ENCODE data around the gene NMBR. TPM values are rescaled to one million over a fixed set of nuclear protein-coding genes. Genes with fewer than 3 reads are reported as not detected.

NMBR gene
- total RNA-seq, 1 experiment from 2014 or later: not detected

- Histone ChIP-seq H3K79me1 (ENCODE audit: insufficient read depth, low read depth, low read length, poor library complexity, severe bottlenecking) (no peaks in the 10 kb centered on the region), H4K91ac (ENCODE audit: insufficient read length, low read depth, low read length) (no peak overlapping the region), H3K18ac (ENCODE audit: insufficient read length, low read depth, low read length) (no peak overlapping the region), H3K4me2 (ENCODE audit: insufficient read depth, insufficient read length, low read length) (no peak overlapping the region), H3K23ac (ENCODE audit: insufficient read length, low read depth, low read length) (no peak overlapping the region), H2BK15ac (ENCODE audit: low read depth, low read length) (no peak overlapping the region), H2AFZ (ENCODE audit: low read length) (no peak overlapping the region), H3T11ph (ENCODE audit: low read length) (no peak overlapping the region), H3K23me2 (ENCODE audit: insufficient read length, low read depth, low read length, poor library complexity, severe bottlenecking) (no peaks in the 10 kb centered on the region), H3K9ac (ENCODE audit: extremely low read depth, insufficient read length, low read length) (no peak overlapping the region), H2BK12ac (ENCODE audit: insufficient read length, low read depth, low read length) (no peak overlapping the region), H4K20me1 (ENCODE audit: control insufficient read depth, insufficient read depth, insufficient read length) (no peaks in the 10 kb centered on the region), H2BK5ac (ENCODE audit: insufficient read length, low read length) (no peak overlapping the region), H3K27me3 (ENCODE audit: insufficient read depth, low read length) (no peaks in the 10 kb centered on the region), H2AK5ac (ENCODE audit: insufficient read length, low read length) (no peak overlapping the region), H2BK120ac (ENCODE audit: low read depth, low read length, poor library complexity, severe bottlenecking) (no peak overlapping the region), H4K8ac (replicated peaks; ENCODE audit: insufficient read length, low read depth, low read length) (no peak overlapping the region), H3K14ac (ENCODE audit: insufficient read depth, low read length) (no peak overlapping the region), H3K56ac (ENCODE audit: insufficient read length, low read depth, low read length) (no peak overlapping the region), H3K4ac (ENCODE audit: low read depth, low read length) (no peak overlapping the region), H2BK20ac (ENCODE audit: low read depth, low read length, poor library complexity, severe bottlenecking) (no peak overlapping the region), H3K27ac (ENCODE audit: insufficient read length, low read depth, low read length) (no peak overlapping the region), H3K4me1 (ENCODE audit: insufficient read depth, low read length) (no peaks in the 10 kb centered on the region), H3K9me3 (ENCODE audit: control insufficient read depth, low read depth, low read length) (no peaks in the 10 kb centered on the region), H4K5ac (ENCODE audit: insufficient read length, low read depth, low read length) (no peak overlapping the region), H3K79me2 (ENCODE audit: insufficient read depth, low read length) (no peaks in the 10 kb centered on the region)
- Mint-ChIP-seq H3K27me3 (ENCODE audit: low read depth) (no peaks in the 10 kb centered on the region), H3K4me1 (no peaks in the 10 kb centered on the region), H3K4me3 (no peak overlapping the region), H3K36me3 (ENCODE audit: insufficient read depth in 1 of 3, low read depth in 3 of 3) (no peaks in the 10 kb centered on the region; a peak in 1 of 7 replicates), H3K27ac (no peak overlapping the region; a peak in 1 of 7 replicates), H3K9me3 (no peaks in the 10 kb centered on the region)
- WGBS (ENCODE audit: extremely low coverage, insufficient read length, low lambda C conversion rate): no CpG with 5 or more reads among the region's 6 CpGs
- TF ChIP-seq CTCF (conservative IDR thresholded peaks at IDR 0.05): no peak
- DNase-seq: no peak
Measured at GRCh38 chr6:142045380-142046278, 101.3 kb downstream of the NMBR start.

Measured in H9 (cell line).